ENCODE measurements around the gene CDH1. TPM values are rescaled to one million over a fixed set of nuclear protein-coding genes. Genes with fewer than 3 reads are reported as not detected.

Gene CDH1
- total RNA-seq, 1 donor from 2014 or later, result 0.55 TPM

- no peak for DNase-seq (ENCODE audit: low spot score)
Measured at GRCh38 chr16:68760671-68761275, 23.7 kb downstream of the CDH1 start.

DNA sequence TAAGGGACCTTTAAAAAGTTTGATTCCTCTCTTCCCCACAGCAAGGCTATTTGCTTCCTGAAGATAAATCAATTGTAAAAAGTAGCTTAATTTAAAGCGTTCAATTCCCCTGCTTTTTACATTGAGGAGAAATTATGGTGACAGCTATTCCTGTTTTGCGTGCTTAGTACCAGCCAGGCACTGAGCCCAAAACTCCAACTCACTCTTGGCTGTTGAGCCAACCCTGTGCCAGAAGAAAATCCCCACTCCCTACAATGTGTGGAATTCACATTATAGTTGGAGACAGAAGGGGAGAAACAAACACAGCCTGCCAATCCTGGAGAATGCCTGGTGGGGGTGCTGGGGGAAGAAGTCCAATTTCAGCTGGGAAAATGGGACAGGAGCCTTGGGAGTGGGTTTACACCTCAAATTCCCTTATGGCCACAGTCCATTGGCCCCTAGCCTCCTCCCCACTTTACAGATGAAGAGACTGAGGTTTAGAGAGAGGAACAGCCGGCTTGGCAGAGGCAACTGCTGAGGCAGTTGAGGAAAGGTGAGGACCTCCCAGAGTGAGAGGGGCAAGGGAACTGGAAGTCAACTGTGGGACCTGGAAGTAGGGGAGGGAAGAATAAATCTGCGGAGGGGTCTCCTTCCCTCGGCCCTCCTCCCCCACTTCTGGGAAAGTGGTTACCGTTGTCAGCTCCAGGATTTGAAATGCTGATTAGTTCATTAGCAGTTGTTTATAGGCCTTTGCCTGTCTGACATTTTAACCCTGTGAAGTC, 26.1 kb downstream of the CDH1 start:
- no peak for DNase-seq (ENCODE audit: low spot score)

DNA sequence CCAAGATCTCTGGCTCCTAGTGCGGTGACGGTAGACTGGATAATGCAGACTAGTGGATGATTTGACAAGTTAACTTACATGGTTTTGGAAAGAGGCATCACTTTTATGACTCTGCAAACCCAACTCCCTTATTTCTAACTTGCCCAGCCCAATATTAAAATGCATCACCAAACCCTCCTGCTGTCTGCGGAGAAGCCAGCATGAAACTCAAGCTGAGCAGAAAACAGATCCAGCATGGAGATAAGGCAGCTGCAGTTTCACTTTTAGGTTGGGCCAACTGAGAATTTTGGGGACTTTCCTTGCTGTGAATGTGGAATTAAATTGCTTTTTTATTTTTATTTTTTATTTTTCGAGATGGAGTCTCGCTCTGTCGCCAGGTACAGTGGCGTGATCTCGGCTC, 27.8 kb downstream of the CDH1 start:
- no peak for DNase-seq (ENCODE audit: low spot score)

- no peak for DNase-seq (ENCODE audit: low spot score)
Measured at GRCh38 chr16:68767581-68767980, 30.5 kb downstream of the CDH1 start.

DNA sequence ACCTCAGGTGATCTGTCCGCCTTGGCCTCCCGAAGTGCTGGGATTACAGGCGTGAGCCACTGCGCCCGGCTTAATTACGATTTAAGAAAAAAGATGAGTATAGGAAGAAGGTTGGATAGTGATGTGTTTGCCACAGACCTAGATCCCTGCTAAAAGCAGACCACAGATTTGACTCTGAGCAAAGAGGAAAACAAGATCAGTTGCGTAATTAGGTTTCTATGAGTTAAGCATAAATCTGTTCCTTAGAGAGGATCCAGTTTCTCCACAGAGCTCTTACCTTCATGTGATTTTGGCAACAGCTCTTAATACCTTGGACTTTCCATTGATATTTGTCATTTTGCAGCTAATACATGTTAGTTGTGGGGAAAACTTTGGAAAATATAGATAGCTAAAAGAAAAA, 31.1 kb downstream of the CDH1 start:
- DNase-seq (ENCODE audit: low spot score), result no peak

DNA sequence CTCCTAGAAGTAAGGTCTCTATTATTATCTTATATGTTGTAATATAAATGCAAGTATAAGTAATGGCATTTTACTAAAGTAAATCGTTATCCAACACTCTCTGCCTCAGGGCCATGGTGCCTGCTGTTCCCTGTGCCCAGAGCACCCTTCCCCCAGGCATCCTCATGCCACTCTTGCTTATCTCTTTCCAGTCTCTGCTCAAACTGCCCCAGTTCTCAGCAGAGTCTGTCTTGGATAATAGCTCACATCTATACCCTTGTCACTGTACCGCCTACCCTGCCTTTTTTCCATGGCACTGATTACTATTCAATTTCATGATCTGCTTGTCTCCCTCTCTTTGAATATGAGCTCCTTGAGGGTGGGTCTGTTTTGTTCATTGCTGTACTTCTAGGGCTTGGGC, 31.7 kb downstream of the CDH1 start:
- no peak for DNase-seq (ENCODE audit: low spot score)

DNA sequence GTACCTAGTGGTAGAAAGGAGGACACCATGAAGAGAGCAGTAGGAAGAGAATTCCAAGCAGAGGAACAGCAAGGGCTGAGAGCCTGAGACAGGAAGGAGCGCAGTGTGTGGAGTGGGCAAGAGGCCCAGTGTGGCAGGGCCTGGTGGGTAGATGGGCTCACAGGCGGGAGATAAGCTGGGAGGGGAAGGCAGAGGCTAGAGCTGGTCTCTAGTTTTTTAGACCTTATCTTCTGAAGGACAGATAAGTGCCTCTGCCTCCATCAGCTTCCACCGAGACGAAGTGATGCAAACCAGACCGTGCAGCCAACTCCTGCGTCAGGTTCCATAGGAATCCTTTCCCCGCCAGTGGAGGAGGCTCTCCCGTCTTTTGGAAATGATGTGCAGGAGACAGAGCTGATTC, 33.6 kb downstream of the CDH1 start:
- no peak for DNase-seq (ENCODE audit: low spot score)

DNA sequence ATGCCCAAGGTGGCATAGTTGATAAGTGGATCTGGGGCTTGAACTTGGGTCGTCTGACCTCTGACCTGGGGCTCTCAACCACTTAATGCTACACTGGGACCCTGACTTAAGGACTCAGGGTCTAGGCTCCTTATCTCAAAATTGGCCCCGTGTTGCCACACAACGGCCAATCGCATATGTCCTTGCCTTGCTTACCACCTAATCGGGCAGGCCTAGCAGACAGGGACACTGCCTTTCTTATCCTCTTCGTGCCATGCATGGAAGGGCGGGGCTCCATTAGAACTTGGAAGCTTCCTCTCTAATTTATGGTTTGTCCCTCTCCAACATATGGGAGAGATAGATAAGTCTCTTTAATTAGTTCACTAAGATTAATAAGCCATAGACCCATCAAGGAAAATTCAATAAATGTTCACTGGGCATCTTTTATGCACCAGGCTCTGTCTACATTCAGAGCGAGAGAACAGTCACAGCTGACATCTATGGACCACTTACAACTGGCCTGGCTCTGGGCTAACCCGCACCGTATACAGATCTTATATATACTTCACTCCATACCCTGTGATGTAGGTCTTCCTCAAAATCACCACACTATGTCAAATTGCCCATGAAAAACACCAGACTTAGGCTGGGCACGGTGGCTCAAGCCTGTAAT, 35.1 kb downstream of the CDH1 start:
- DNase-seq (ENCODE audit: low spot score), result no peak

DNA sequence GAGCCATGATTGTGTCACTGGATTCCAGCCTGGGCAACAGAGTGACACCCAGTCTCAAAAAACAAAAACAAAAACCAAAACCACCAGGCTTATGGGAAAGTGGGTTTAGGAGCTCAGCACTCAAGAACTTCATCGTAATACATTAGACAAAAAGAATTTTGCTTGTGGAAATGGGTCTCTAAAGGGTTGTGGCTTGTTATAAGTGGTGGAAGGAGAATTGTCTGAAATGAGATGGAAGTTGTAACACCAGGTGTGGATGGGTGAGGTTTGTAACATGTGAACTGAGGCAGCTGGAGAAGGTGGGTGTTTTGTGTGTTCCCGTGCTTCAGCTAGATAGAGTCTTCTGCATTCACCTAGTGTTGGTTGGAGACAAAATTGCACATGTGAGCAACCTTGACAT, 35.8 kb downstream of the CDH1 start:
- DNase-seq (ENCODE audit: low spot score), result no peak

DNA sequence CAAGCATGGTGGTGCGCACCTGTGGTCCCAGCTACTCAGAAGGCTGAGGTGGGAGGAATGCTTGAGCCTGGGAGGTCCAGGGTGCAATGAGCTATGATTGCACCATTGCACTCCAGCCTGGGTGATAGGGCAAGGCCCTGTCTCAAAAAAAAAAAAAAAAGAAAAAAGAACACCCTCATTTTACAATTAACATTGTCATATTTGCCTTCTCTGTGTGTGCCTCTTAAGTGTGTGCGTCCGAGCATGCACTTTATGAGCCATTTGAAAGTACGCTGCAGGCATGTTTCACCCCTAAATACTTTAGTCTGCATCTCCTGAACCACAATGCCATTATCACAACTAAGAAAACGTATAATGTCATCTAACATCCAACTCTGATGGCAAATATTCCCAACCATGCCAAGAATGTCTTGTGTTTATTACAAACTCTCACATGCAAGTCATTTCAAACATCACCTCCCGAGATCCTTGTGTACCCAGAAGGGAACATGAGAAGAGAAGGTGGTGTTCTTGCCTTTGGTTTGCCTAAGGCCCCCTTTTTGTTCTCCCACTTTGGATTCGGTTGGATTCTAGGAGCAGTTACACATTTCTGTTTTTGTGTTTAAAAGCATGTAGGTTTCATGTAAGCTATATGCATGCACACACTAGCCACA, 38.0 kb downstream of the CDH1 start:
- no peak for DNase-seq (ENCODE audit: low spot score)

DNA sequence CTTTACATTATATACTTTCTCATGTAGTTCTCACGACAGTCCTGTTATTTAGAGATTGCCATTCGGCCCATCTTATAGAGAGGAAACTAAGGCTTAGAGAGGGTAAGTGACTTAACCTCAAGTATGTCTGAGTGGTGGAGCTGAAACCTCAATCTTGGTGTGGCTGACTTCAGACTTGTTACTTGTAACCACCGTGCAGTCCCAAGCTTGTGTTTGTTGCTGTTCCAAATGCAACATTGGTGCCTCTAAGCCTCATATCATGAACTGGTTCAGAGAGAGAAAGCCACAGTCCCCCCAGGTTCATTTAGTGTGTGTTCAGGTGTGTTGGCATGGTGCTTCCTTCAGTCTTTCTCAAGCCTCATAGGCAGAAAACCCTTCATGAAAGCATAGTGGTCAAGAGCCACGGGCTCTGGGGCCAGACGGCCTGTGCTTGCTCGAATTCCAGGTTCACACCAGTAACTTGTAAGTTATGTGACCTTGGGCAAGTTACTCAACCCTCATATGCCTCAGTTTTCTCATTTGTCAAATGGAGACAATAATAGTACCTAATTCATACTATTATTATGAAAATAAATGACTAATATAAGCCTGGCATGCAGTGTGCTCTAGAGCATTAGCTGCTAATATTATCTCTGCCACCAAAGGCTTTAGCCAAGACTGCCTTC, 39.9 kb downstream of the CDH1 start:
- DNase-seq (ENCODE audit: low spot score), result no peak

GRCh38 chr16:68778551-68779231, 41.6 kb downstream of the CDH1 start:
- DNase-seq (ENCODE audit: low spot score), result no peak

DNA sequence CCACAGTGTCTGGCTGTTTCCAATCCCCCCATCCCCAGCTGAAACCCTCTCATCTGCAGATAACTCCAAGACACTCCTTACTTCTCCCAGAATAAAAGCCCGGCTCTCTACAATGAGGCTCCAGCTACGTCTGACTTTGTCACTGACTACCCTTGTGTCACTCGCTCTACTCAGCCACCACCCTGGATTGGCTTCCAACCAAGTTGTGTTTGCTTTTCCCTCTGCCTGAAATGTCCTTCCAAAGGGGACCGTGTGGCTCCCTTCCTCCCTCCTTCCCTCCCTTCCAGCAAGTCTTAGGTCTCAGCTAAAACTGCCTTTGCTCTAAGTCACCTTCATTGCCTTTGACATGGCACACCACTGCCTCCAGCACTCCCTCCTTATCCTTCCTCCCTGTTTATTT, 42.8 kb downstream of the CDH1 start:
- no peak for DNase-seq (ENCODE audit: low spot score)

DNA sequence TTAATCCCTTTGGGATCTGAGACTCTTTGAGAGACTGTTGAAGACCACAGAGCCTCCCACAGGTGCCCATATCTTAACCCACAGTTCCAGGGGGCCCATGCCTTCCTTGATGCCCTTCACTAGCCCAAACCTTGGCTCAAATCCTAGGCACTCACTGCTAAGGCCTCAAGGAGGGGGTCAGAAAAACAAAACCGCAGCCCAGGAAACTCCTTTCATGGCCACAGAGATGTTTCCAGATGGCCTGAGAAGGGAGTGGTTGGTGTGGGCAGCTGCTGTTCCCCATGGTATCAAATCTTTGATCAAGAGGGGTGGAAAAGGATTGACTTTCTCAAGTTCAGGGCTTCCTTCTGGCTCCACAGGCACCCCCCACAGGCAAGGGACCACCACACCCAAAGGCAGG, 44.7 kb downstream of the CDH1 start:
- no peak for DNase-seq (ENCODE audit: low spot score)

GRCh38 chr16:68782198-68783174, 45.4 kb downstream of the CDH1 start:
- DNase-seq (ENCODE audit: low spot score), result no peak

- DNase-seq (ENCODE audit: low spot score), result no peak
Measured at GRCh38 chr16:68784226-68784625, 47.1 kb downstream of the CDH1 start.

GRCh38 chr16:68784721-68785120, 47.6 kb downstream of the CDH1 start:
- no peak for DNase-seq (ENCODE audit: low spot score)

GRCh38 chr16:68785715-68786114, 48.6 kb downstream of the CDH1 start:
- no peak for DNase-seq (ENCODE audit: low spot score)

DNA sequence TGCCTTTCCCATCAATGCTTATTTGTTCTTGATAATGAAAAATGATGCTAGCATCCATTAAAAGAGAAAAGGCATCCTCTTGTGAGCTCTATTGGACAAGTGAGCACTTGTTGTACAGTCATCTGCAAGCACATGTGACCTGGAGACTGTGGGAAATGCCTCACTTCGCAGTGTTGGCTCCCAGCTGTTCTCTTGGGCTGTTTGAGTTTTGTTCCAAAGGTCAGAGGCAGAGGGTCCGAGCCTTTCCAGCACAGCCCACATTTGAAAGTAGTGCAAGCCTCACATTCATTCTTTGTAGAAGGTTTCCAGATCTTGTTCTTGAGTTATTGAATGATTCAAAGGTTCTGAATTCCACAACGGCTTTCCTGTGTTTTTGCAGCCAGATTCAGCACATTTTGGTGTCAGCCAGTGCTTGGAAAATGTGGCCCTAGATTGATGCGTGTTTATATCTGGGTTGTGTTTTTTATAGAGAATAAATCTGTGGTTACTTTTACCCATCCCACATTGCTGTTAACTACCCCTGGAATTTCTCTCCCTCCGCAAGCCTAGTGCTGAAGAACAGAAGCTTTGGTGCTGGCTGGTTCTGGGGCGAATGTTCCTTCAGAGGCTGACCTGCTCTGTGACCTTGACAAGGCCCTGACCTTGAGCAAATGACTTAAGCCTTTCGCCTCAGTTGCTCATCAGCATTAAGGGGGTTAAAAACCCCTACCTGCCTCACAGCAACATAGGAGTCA, 49.8 kb downstream of the CDH1 start:
- no peak for DNase-seq (ENCODE audit: low spot score)
